Measurements from ENCODE around the gene DOCK8.

Gene DOCK8

GRCh38 chr9:495739-496138 lies 281.1 kb downstream of the DOCK8 start:
- DNase-seq (ENCODE audit: low spot score), result no peak
- no peak overlapping the region for H3K27ac ChIP-seq
- H3K4me3 ChIP-seq, result no peak overlapping the region
- no peak for TF ChIP-seq CTCF (IDR thresholded peaks at IDR 0.05)

GRCh38 chr9:503326-503725 lies 288.7 kb downstream of the DOCK8 start:
- TF ChIP-seq CTCF (IDR thresholded peaks at IDR 0.05), result no peak
- peak overlapping the region; percentile 82 for H3K4me3 ChIP-seq
- no peak for DNase-seq (ENCODE audit: low spot score)
- no peak overlapping the region for H3K27ac ChIP-seq

- DNase-seq (ENCODE audit: low spot score), result peak; percentile 79
- no peak for TF ChIP-seq CTCF (IDR thresholded peaks at IDR 0.05)
- H3K27ac ChIP-seq, result peak within 1 kb of the TSS; percentile 68 to 92
- peak within 1 kb of the TSS; percentile 82 for H3K4me3 ChIP-seq
Observed at GRCh38 chr9:503881-504852, 289.5 kb downstream of the DOCK8 start, which contains the start of gene KANK1. Gene KANK1, plus strand, starts transcription at chr9:504695.

- H3K27ac ChIP-seq, result peak overlapping the region; percentile 68 to 92
Observed at GRCh38 chr9:504921-505740, 290.5 kb downstream of the DOCK8 start.

GRCh38 chr9:505741-506059 lies 291.0 kb downstream of the DOCK8 start:
- no peak for DNase-seq (ENCODE audit: low spot score)
- no peak for TF ChIP-seq CTCF (IDR thresholded peaks at IDR 0.05)
- Histone ChIP-seq H3K4me3 (peak overlapping the region; percentile 82), H3K27ac (peak overlapping the region in 1 of 2 donors; percentile 92)

More at GRCh38 chr9:504921-505740, 290.5 kb downstream of the DOCK8 start:
- peak overlapping the region; percentile 82 for H3K4me3 ChIP-seq
- no peak for TF ChIP-seq CTCF (IDR thresholded peaks at IDR 0.05)
- no peak for DNase-seq (ENCODE audit: low spot score)

- Histone ChIP-seq H3K27ac (no peak overlapping the region), H3K4me3 (peak overlapping the region; percentile 82)
- DNase-seq (ENCODE audit: low spot score), result no peak
- TF ChIP-seq CTCF (IDR thresholded peaks at IDR 0.05), result no peak
Observed at GRCh38 chr9:506281-506680, 291.6 kb downstream of the DOCK8 start.

All from coronary artery (tissue), 2 donors.